Cardiac fibroblast (primary cell): ENCODE data around the gene GREB1.

Experiments
- DNase-seq, 2 donors: peaks; one replicate each; pipeline versions ENCODE4 v3.0.0 to v3.0.0-alpha.2; 2010; ENCODE audit warnings: low read depth in 2 of 2
- H3K4me3 ChIP-seq, 2 donors: replicated peaks in 1 of 2; 1 replicate in 1 of 2; 2 replicates in 1 of 2; pipeline ENCODE4 v1.5.1; 2011; ENCODE audit warnings: low read depth in 2 of 2, low read length in 2 of 2, mild to moderate bottlenecking in 2 of 2, moderate library complexity in 1 of 2
- CTCF ChIP-seq: IDR thresholded peaks from one replicate; pipeline ENCODE4 v1.5.1; 2011; ENCODE audit warnings: low read depth, mild to moderate bottlenecking, low read length, inconsistent platforms

GREB1 gene

GRCh38 chr2:11516984-11517648, 16.7 kb upstream of the GREB1 start:
- no peak overlapping the region for H3K4me3 ChIP-seq
- no peak for DNase-seq
- no peak for TF ChIP-seq CTCF

- no peak for TF ChIP-seq CTCF
- DNase-seq = no peak
- no peak overlapping the region for H3K4me3 ChIP-seq
Observed at GRCh38 chr2:11517906-11518305, 15.9 kb upstream of the GREB1 start.

GRCh38 chr2:11520092-11520693, 13.7 kb upstream of the GREB1 start:
- DNase-seq = no peak
- no peak overlapping the region for H3K4me3 ChIP-seq
- TF ChIP-seq CTCF = no peak

GRCh38 chr2:11521775-11522174, 12.1 kb upstream of the GREB1 start:
- TF ChIP-seq CTCF = no peak
- no peak overlapping the region for H3K4me3 ChIP-seq
- no peak for DNase-seq

GRCh38 chr2:11524470-11524869, 9.4 kb upstream of the GREB1 start:
- TF ChIP-seq CTCF = no peak
- no peak for DNase-seq
- no peak overlapping the region for H3K4me3 ChIP-seq

GRCh38 chr2:11525762-11526161, 8.1 kb upstream of the GREB1 start:
- TF ChIP-seq CTCF = no peak
- H3K4me3 ChIP-seq = no peak overlapping the region
- DNase-seq = no peak
